ENCODE results near the gene DPYSL4.

The DPYSL4 gene

GRCh38 chr10:132149917-132150316, 36.8 kb upstream of the DPYSL4 start:
- H3K4me1 ChIP-seq (ENCODE audit: control insufficient read depth, insufficient read depth, low read length), result no peaks in the 10 kb centered on the region; the same call in 1 of the 2 replicates
- WGBS (ENCODE audit: insufficient coverage, insufficient read length), result no CpG with 5 or more reads among the region's 7 CpGs
- H3K27ac ChIP-seq (ENCODE audit: low read length), result no peak overlapping the region
- no peak for DNase-seq (ENCODE audit: low read depth, low spot score)
- H3K27me3 ChIP-seq (ENCODE audit: control insufficient read depth, insufficient read depth, low read length), result no peaks in the 10 kb centered on the region
- H3K9me3 ChIP-seq (ENCODE audit: control insufficient read depth, insufficient read depth, low read length), result no peaks in the 10 kb centered on the region
- H3K4me3 ChIP-seq (ENCODE audit: low read length), result no peak overlapping the region
- H3K36me3 ChIP-seq (ENCODE audit: control insufficient read depth, insufficient read depth, low read length), result peaks cover 3% of the 10 kb centered on the region; the same call in 1 of the 2 replicates

- H3K27me3 ChIP-seq (ENCODE audit: control insufficient read depth, insufficient read depth, low read length), result no peaks in the 10 kb centered on the region
- no peak overlapping the region for H3K27ac ChIP-seq (ENCODE audit: low read length)
- no peaks in the 10 kb centered on the region; the same call in 1 of the 2 replicates for H3K4me1 ChIP-seq (ENCODE audit: control insufficient read depth, insufficient read depth, low read length)
- WGBS (ENCODE audit: insufficient coverage, insufficient read length), result 100% methylated on average over 2 of the region's 2 CpGs
- H3K36me3 ChIP-seq (ENCODE audit: control insufficient read depth, insufficient read depth, low read length), result peaks cover 3% of the 10 kb centered on the region; the same call in 1 of the 2 replicates
- H3K4me3 ChIP-seq (ENCODE audit: low read length), result no peak overlapping the region
- H3K9me3 ChIP-seq (ENCODE audit: control insufficient read depth, insufficient read depth, low read length), result no peaks in the 10 kb centered on the region
- no peak for DNase-seq (ENCODE audit: low read depth, low spot score)
Measured at GRCh38 chr10:132150777-132151176, 36.0 kb upstream of the DPYSL4 start.

- H3K27ac ChIP-seq (ENCODE audit: low read length), result no peak overlapping the region
Measured at GRCh38 chr10:132151286-132151950, 35.3 kb upstream of the DPYSL4 start.

GRCh38 chr10:132151951-132152505, 34.7 kb upstream of the DPYSL4 start:
- H3K27me3 ChIP-seq (ENCODE audit: control insufficient read depth, insufficient read depth, low read length), result no peaks in the 10 kb centered on the region
- WGBS (ENCODE audit: insufficient coverage, insufficient read length), result no CpG with 5 or more reads among the region's 3 CpGs
- no peaks in the 10 kb centered on the region for H3K4me1 ChIP-seq (ENCODE audit: control insufficient read depth, insufficient read depth, low read length)
- DNase-seq (ENCODE audit: low read depth, low spot score), result no peak
- H3K9me3 ChIP-seq (ENCODE audit: control insufficient read depth, insufficient read depth, low read length), result no peaks in the 10 kb centered on the region
- no peak overlapping the region for H3K27ac ChIP-seq (ENCODE audit: low read length)
- H3K4me3 ChIP-seq (ENCODE audit: low read length), result no peak overlapping the region
- H3K36me3 ChIP-seq (ENCODE audit: control insufficient read depth, insufficient read depth, low read length), result no peaks in the 10 kb centered on the region; the same call in 1 of the 2 replicates

More at GRCh38 chr10:132151286-132151950, 35.3 kb upstream of the DPYSL4 start:
- H3K27me3 ChIP-seq (ENCODE audit: control insufficient read depth, insufficient read depth, low read length), result no peaks in the 10 kb centered on the region
- H3K4me1 ChIP-seq (ENCODE audit: control insufficient read depth, insufficient read depth, low read length), result no peaks in the 10 kb centered on the region; the same call in 1 of the 2 replicates
- H3K4me3 ChIP-seq (ENCODE audit: low read length), result no peak overlapping the region
- H3K36me3 ChIP-seq (ENCODE audit: control insufficient read depth, insufficient read depth, low read length), result peaks cover 3% of the 10 kb centered on the region; the same call in 1 of the 2 replicates
- WGBS (ENCODE audit: insufficient coverage, insufficient read length), result no CpG with 5 or more reads among the region's 3 CpGs
- no peak for DNase-seq (ENCODE audit: low read depth, low spot score)
- no peaks in the 10 kb centered on the region for H3K9me3 ChIP-seq (ENCODE audit: control insufficient read depth, insufficient read depth, low read length)

GRCh38 chr10:132152896-132153580, 33.7 kb upstream of the DPYSL4 start:
- no peak overlapping the region for H3K4me3 ChIP-seq (ENCODE audit: low read length)
- no peaks in the 10 kb centered on the region for H3K27me3 ChIP-seq (ENCODE audit: control insufficient read depth, insufficient read depth, low read length)
- H3K4me1 ChIP-seq (ENCODE audit: control insufficient read depth, insufficient read depth, low read length), result no peaks in the 10 kb centered on the region
- no peaks in the 10 kb centered on the region for H3K9me3 ChIP-seq (ENCODE audit: control insufficient read depth, insufficient read depth, low read length)
- no peak for DNase-seq (ENCODE audit: low read depth, low spot score)
- no peak overlapping the region for H3K27ac ChIP-seq (ENCODE audit: low read length)
- WGBS (ENCODE audit: insufficient coverage, insufficient read length), result no CpG with 5 or more reads among the region's 13 CpGs
- no peaks in the 10 kb centered on the region for H3K36me3 ChIP-seq (ENCODE audit: control insufficient read depth, insufficient read depth, low read length)

GRCh38 chr10:132153616-132154217, 33.0 kb upstream of the DPYSL4 start:
- H3K27ac ChIP-seq (ENCODE audit: low read length), result no peak overlapping the region
- DNase-seq (ENCODE audit: low read depth, low spot score), result no peak
- H3K4me3 ChIP-seq (ENCODE audit: low read length), result no peak overlapping the region
- no peaks in the 10 kb centered on the region for H3K27me3 ChIP-seq (ENCODE audit: control insufficient read depth, insufficient read depth, low read length)
- WGBS (ENCODE audit: insufficient coverage, insufficient read length), result no CpG with 5 or more reads among the region's 19 CpGs
- H3K4me1 ChIP-seq (ENCODE audit: control insufficient read depth, insufficient read depth, low read length), result no peaks in the 10 kb centered on the region
- H3K9me3 ChIP-seq (ENCODE audit: control insufficient read depth, insufficient read depth, low read length), result no peaks in the 10 kb centered on the region
- H3K36me3 ChIP-seq (ENCODE audit: control insufficient read depth, insufficient read depth, low read length), result no peaks in the 10 kb centered on the region

- Histone ChIP-seq H3K27ac (ENCODE audit: low read length) (no peak overlapping the region), H3K4me3 (ENCODE audit: low read length) (no peak overlapping the region), H3K9me3 (ENCODE audit: control insufficient read depth, insufficient read depth, low read length) (no peaks in the 10 kb centered on the region), H3K4me1 (ENCODE audit: control insufficient read depth, insufficient read depth, low read length) (no peaks in the 10 kb centered on the region), H3K36me3 (ENCODE audit: control insufficient read depth, insufficient read depth, low read length) (no peaks in the 10 kb centered on the region), H3K27me3 (ENCODE audit: control insufficient read depth, insufficient read depth, low read length) (no peaks in the 10 kb centered on the region)
- no CpG with 5 or more reads among the region's 7 CpGs for WGBS (ENCODE audit: insufficient coverage, insufficient read length)
- no peak for DNase-seq (ENCODE audit: low read depth, low spot score)
Measured at GRCh38 chr10:132154440-132154839, 32.3 kb upstream of the DPYSL4 start.

GRCh38 chr10:132154931-132155330, 31.8 kb upstream of the DPYSL4 start:
- Histone ChIP-seq H3K27me3 (ENCODE audit: control insufficient read depth, insufficient read depth, low read length) (no peaks in the 10 kb centered on the region), H3K9me3 (ENCODE audit: control insufficient read depth, insufficient read depth, low read length) (no peaks in the 10 kb centered on the region)

GRCh38 chr10:132155723-132156381, 30.9 kb upstream of the DPYSL4 start:
- H3K27me3 ChIP-seq (ENCODE audit: control insufficient read depth, insufficient read depth, low read length), result no peaks in the 10 kb centered on the region
- no CpG with 5 or more reads among the region's 15 CpGs for WGBS (ENCODE audit: insufficient coverage, insufficient read length)

More at GRCh38 chr10:132154931-132155330, 31.8 kb upstream of the DPYSL4 start:
- Histone ChIP-seq H3K36me3 (ENCODE audit: control insufficient read depth, insufficient read depth, low read length) (no peaks in the 10 kb centered on the region), H3K4me1 (ENCODE audit: control insufficient read depth, insufficient read depth, low read length) (no peaks in the 10 kb centered on the region), H3K4me3 (ENCODE audit: low read length) (no peak overlapping the region), H3K27ac (ENCODE audit: low read length) (no peak overlapping the region)
- no peak for DNase-seq (ENCODE audit: low read depth, low spot score)
- no CpG with 5 or more reads among the region's 1 CpG for WGBS (ENCODE audit: insufficient coverage, insufficient read length)

GRCh38 chr10:132156382-132156781, 30.4 kb upstream of the DPYSL4 start:
- no peaks in the 10 kb centered on the region for H3K9me3 ChIP-seq (ENCODE audit: control insufficient read depth, insufficient read depth, low read length)
- no peaks in the 10 kb centered on the region for H3K4me1 ChIP-seq (ENCODE audit: control insufficient read depth, insufficient read depth, low read length)
- H3K4me3 ChIP-seq (ENCODE audit: low read length), result no peak overlapping the region
- no peak for DNase-seq (ENCODE audit: low read depth, low spot score)
- no peak overlapping the region for H3K27ac ChIP-seq (ENCODE audit: low read length)
- H3K27me3 ChIP-seq (ENCODE audit: control insufficient read depth, insufficient read depth, low read length), result no peaks in the 10 kb centered on the region
- no peaks in the 10 kb centered on the region for H3K36me3 ChIP-seq (ENCODE audit: control insufficient read depth, insufficient read depth, low read length)
- no CpG with 5 or more reads among the region's 7 CpGs for WGBS (ENCODE audit: insufficient coverage, insufficient read length)

More at GRCh38 chr10:132155723-132156381, 30.9 kb upstream of the DPYSL4 start:
- H3K36me3 ChIP-seq (ENCODE audit: control insufficient read depth, insufficient read depth, low read length), result no peaks in the 10 kb centered on the region
- H3K4me1 ChIP-seq (ENCODE audit: control insufficient read depth, insufficient read depth, low read length), result no peaks in the 10 kb centered on the region
- H3K27ac ChIP-seq (ENCODE audit: low read length), result no peak overlapping the region
- H3K9me3 ChIP-seq (ENCODE audit: control insufficient read depth, insufficient read depth, low read length), result no peaks in the 10 kb centered on the region
- no peak for DNase-seq (ENCODE audit: low read depth, low spot score)
- H3K4me3 ChIP-seq (ENCODE audit: low read length), result no peak overlapping the region

Data from iPS DF 6.9 (cell line).